GM12872 (cell line): ENCODE data around the gene CASZ1.

Experiments used
- TF ChIP-seq, protein P1 (sequence below): IDR thresholded peaks from 3 replicates; pipeline ENCODE4 v1.5.1; 2011; ENCODE audit warnings: low read depth, mild to moderate bottlenecking, low read length, moderate library complexity; ENCODE audit not compliant: insufficient read depth

The CASZ1 gene

DNA sequence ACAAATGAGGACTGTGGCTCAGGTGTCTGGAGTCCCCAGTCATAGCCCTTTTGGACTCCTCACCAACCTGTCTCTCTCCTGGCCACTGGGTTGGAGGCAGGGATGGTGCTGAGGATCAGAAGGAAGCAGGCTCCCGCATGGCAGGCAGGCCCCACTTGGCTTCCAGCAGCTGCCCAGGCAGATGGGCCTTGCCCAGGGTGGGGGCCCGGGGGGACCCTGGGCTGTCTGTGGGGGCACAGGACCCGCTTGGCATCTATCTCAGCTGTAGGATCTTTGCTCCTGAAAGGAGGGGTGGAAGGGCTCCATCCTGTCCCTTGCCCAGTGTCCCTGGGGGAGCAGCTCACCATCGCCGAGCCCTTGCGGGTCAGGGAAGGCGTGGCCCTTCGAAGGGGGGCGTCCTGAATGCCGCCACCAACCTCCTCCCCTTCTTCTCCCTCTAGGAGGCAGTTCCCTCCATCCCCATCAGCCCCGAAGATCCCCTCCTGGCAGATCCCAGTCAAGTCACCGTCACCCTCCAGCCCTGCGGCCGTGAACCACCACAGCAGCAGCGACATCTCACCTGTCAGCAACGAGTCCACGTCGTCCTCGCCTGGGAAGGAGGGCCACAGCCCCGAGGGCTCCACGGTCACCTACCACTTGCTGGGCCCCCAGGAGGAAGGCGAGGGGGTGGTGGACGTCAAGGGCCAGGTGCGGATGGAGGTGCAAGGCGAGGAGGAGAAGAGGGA is 167.2 kb downstream of the CASZ1 start:
- TF ChIP-seq, protein P1, sequence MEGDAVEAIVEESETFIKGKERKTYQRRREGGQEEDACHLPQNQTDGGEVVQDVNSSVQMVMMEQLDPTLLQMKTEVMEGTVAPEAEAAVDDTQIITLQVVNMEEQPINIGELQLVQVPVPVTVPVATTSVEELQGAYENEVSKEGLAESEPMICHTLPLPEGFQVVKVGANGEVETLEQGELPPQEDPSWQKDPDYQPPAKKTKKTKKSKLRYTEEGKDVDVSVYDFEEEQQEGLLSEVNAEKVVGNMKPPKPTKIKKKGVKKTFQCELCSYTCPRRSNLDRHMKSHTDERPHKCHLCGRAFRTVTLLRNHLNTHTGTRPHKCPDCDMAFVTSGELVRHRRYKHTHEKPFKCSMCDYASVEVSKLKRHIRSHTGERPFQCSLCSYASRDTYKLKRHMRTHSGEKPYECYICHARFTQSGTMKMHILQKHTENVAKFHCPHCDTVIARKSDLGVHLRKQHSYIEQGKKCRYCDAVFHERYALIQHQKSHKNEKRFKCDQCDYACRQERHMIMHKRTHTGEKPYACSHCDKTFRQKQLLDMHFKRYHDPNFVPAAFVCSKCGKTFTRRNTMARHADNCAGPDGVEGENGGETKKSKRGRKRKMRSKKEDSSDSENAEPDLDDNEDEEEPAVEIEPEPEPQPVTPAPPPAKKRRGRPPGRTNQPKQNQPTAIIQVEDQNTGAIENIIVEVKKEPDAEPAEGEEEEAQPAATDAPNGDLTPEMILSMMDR = no peak

DNA sequence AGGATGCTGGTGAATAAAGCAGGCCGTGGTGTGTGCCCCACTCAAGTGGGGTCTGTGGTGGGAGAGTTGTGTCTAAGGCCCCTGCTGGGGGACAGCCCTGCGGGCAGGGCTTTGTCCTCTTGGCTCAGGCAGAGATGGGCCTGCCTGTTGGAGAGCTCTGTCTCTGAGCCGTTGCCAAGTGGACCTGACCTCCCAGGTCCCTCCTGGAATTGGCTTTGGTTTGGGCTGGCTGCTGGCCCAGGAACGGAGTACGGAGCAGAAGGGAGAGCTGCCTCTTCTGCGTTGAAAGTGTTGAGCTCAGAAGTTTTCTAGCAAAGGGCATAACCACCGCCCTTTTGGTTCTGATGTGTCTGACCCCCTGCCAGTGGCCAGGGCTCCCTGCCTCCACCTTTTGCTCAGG is 167.8 kb downstream of the CASZ1 start:
- TF ChIP-seq, protein P1 = no peak

DNA sequence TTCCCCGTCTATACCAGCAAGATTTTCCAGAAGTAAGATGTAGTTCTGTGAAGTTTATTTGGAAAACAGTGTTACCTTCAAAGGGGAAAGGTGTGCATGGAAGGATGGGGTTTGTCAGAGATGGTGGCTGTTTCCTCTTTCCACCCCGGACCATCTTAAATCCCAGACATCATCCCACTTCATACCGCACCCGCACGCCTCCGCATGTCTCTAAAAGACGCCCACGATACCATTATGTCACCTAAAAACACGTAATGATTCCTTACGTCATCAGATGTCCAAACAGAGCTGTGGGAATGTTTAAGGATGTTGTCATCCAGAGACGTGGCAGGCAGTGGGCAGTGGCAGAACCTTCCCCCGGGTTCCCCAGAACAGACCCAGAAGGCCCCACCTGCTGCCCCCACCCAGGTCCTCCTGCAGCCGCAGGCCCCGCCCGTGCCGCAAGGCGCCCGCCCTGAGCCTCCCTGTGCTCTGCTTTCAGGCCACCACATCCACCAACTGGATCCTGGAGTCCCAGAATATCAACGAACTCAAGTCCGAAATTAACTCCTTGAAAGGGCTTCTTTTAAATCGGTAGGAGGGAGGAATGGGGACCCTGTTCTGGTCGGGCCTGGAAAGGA is 169.5 kb downstream of the CASZ1 start:
- TF ChIP-seq, protein P1 = no peak

DNA sequence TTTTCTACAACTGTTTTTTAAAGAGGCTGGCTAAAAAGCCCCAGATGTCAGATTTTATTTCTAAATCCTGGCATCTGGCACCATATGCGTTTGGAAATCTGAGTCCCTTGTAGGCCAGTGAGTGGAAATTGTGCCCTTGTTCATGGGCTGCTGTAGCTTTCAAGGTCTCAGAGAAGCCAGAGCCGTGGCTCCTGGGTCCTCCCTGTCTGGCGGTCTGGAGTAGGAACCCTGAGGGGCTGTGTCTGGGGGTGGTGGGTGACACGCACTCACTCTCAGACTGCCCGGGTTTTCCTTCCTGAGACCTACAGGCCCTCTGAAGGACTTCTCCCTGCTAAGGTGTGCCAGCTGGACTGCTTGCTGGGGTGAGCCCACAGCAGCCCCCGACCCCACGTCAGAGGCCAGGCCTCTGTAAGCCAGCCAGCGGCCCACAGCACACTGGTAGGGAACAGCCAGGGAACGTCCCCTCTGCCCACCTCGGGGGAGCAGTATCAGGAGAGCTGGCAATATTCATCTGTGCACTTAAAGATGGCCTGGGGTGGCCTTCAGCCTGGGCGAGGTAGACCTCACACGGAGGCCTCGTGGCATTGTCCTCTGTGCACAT is 170.2 kb downstream of the CASZ1 start:
- TF ChIP-seq, protein P1 = no peak

DNA sequence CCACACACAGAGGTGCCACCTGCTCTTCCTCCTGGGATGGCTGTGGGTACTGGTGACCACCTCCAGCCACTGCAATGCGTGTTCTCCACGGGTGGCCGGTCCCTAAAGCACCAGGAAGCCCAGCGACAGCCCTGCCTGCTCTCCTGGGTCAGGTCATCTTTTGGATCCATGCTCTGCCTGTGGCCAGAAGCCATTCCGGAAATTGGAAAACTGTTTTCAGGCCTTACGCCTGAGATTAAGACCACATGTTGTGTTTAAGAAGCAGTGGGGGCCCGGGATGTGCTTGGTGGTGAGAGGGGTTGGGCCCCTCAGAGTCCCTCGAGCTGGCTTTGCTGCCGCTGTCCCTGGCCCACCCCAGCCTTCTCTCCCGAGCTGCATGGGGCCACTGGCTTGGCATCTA is 170.9 kb downstream of the CASZ1 start:
- TF ChIP-seq, protein P1 = no peak

DNA sequence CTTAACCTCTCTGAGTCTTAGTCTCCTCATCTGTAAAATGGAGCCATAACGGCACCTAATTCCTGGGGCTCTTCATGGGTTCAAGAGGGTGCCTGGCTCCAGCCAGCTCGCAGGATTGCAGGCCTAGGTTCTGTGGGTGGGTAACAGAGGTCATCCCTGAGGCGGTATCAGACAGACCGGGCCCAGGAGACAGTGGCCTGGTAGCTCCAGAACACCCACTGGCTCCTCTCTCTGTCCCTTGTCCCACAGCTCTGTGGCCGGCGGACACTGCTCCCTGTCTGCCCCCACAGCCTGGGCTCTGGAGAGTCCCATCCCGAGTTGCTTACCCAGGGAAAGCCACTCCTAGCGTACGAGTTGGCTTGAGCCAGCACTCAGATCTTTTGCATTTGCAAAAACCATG is 171.4 kb downstream of the CASZ1 start:
- TF ChIP-seq, protein P1 = no peak

DNA sequence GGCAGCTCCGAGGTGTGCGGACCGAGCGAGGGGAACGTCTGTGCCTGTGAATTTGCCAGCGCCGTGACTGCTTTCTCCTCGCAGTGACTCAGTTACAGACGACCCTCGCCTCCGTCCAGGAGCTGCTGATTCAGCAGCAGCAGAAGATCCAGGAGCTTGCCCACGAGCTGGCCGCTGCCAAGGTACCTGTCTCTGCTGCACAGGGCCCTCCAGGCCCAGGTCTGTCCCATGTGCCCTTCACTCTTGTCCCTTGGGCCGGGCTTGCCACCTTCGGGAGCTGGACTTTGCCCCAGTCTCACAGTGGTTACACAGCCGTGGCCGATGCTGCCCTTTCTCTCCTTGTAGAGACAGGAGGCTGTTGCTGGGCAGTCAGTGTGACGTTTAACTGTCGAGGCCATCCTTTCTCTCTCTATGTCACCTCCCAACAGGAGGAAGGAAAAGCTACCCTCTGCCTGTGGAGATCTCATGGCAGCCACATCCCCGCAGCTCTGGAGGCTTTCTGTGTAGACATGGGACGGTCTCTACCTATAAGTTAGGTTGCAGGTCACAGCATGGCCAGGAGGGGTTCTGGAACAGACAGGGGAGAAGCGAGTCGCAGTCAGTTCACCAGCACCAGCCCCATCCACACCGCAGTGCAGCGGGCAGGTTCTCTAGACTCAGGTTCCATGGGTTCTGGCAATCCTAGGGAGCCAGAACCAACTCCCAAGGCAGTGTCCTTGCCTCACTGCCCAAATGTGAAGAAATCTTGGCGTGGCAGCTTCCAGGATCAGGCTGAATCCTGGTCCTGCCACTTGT is 172.0 kb downstream of the CASZ1 start:
- TF ChIP-seq, protein P1 = no peak
